B cell (primary cell): ENCODE data around the gene HS3ST2. TPM values are rescaled to one million over a fixed set of nuclear protein-coding genes. Genes with fewer than 3 reads are reported as not detected.

Experiments
- ATAC-seq: fragments of 200-7000 bp; cut with Tn5 transposase; one replicate; pipeline ENCODE4 v1.10.0; 2021; ENCODE audit warnings: low read depth, mild to moderate bottlenecking, moderate number of reproducible peaks, moderate library complexity
- CTCF ChIA-PET: fragments of 350-600 bp; sonication (Branson Sonifier 250); formaldehyde crosslinking; loops from one replicate; lab custom pipeline; 2021; ENCODE audit warnings: antibody characterized with exemption, inconsistent platforms; lab: Charles Lee
- POLR2A ChIA-PET: fragments of 350-600 bp; sonication (Branson Sonifier 250); formaldehyde crosslinking; loops from one replicate; lab custom pipeline; 2021; ENCODE audit warnings: antibody characterized with exemption; lab: Charles Lee
- DNase-seq: peaks from one replicate; pipeline ENCODE4 v3.0.0; 2013
- H2AFZ ChIP-seq: 2 replicates; pipeline ENCODE4 v1.6.1; 2012; ENCODE audit warnings: mild to moderate bottlenecking, low read depth, low read length; ENCODE audit not compliant: insufficient read depth, poor library complexity, severe bottlenecking
- H3K27ac ChIP-seq, 2 donors: 1 replicate in 1 of 2; 2 replicates in 1 of 2; pipeline ENCODE4 v1.5.1; 2012 to 2013; ENCODE audit warnings: low read length in 2 of 2, mild to moderate bottlenecking in 2 of 2, moderate library complexity in 1 of 2
- H3K27me3 ChIP-seq, 4 experiments: fragments of 200-600 bp in 1 of 4; sonication (generic) in 1 of 4; replicated peaks in 1 of 4; 1 replicate in 2 of 4; 2 replicates in 2 of 4; pipeline versions ENCODE4 v1.6.1 to v1.7.0; 2013 to 2016; ENCODE audit warnings: low read length in 3 of 4, mild to moderate bottlenecking in 2 of 4, mixed read lengths in 1 of 4, moderate library complexity in 1 of 4; ENCODE audit not compliant: insufficient read depth in 4 of 4, control insufficient read depth in 3 of 4; ENCODE audit errors: control extremely low read depth in 1 of 4
- H3K36me3 ChIP-seq, 2 experiments: replicated peaks in 1 of 2; 1 replicate in 1 of 2; 2 replicates in 1 of 2; pipeline versions ENCODE4 v1.6.1 to v1.7.1; 2013; ENCODE audit warnings: low read length in 1 of 2; ENCODE audit not compliant: insufficient read depth in 2 of 2, control insufficient read depth in 1 of 2; ENCODE audit errors: control extremely low read depth in 1 of 2, extremely low read depth in 1 of 2
- H3K4me1 ChIP-seq, 2 donors: fragments of 200-600 bp in 1 of 2; sonication (generic) in 1 of 2; 1 replicate in 1 of 2; 2 replicates in 1 of 2; pipeline versions ENCODE4 v1.5.1 to v1.6.1; 2013 to 2017; ENCODE audit warnings: low read length in 2 of 2; ENCODE audit not compliant: control insufficient read depth in 2 of 2, insufficient read depth in 2 of 2
- H3K4me2 ChIP-seq: replicated peaks from 2 replicates; pipeline ENCODE3; 2012; ENCODE audit warnings: mild to moderate bottlenecking, low read depth, low read length; ENCODE audit not compliant: poor library complexity, severe bottlenecking
- H3K4me3 ChIP-seq, 5 experiments: fragments of 200-600 bp in 1 of 5; sonication (generic) in 1 of 5; 1 replicate in 3 of 5; 2 replicates in 2 of 5; pipeline versions ENCODE4 v1.5.1 to v1.7.0; 2011 to 2016; ENCODE audit warnings: low read length in 4 of 5, mild to moderate bottlenecking in 4 of 5, low read depth in 2 of 5, control low read depth in 1 of 5, moderate library complexity in 1 of 5; ENCODE audit not compliant: insufficient read depth in 1 of 5; ENCODE audit errors: control extremely low read depth in 1 of 5, extremely low read depth in 1 of 5
- H3K79me2 ChIP-seq: fragments of 200-600 bp; sonication (generic); one replicate; pipeline ENCODE4 v1.6.0; 2016; ENCODE audit warnings: low read length; ENCODE audit not compliant: control insufficient read depth, insufficient read depth
- H3K9ac ChIP-seq: fragments of 200-600 bp; sonication (generic); 2 replicates; pipeline ENCODE4 v1.6.1; 2017; ENCODE audit warnings: mild to moderate bottlenecking, low read length, moderate library complexity
- H3K9me3 ChIP-seq, 3 donors: one replicate each; pipeline versions ENCODE4 v1.6.1 to v1.7.1; 2013; ENCODE audit warnings: low read length in 2 of 3; ENCODE audit not compliant: control insufficient read depth in 2 of 3, insufficient read depth in 1 of 3; ENCODE audit errors: control extremely low read depth in 1 of 3
- H4K20me1 ChIP-seq: 2 replicates; pipeline ENCODE4 v1.6.0; 2012; ENCODE audit warnings: mild to moderate bottlenecking, low read length; ENCODE audit not compliant: insufficient read depth, control insufficient read depth, poor library complexity, severe bottlenecking
- H3K27ac Mint-ChIP-seq: one replicate; pipeline ENCODE4 v1.8.0; 2021; ENCODE audit warnings: mixed read lengths
- H3K27me3 Mint-ChIP-seq: one replicate; pipeline ENCODE4 v1.8.0; 2021; ENCODE audit warnings: mixed read lengths
- H3K4me1 Mint-ChIP-seq: one replicate; pipeline ENCODE4 v1.8.0; 2021; ENCODE audit warnings: mixed read lengths
- H3K4me3 Mint-ChIP-seq: one replicate; pipeline ENCODE4 v1.8.0; 2021; ENCODE audit warnings: mixed read lengths
- H3K9me3 Mint-ChIP-seq: one replicate; pipeline ENCODE4 v1.8.0; 2022; ENCODE audit warnings: mixed read lengths; ENCODE audit not compliant: insufficient read depth
- CTCF ChIP-seq: fragments of 200-600 bp; IDR thresholded peaks from one replicate; pipeline ENCODE4 v1.8.0; 2022; ENCODE audit warnings: antibody characterized with exemption, mild to moderate bottlenecking
- WGBS: methylation state at CpG from one replicate; pipeline ENCODE4 v1.1.5; 2013; ENCODE audit warnings: missing lambda C conversion rate; ENCODE audit not compliant: insufficient coverage; 5-methylcytosine and 5-hydroxymethylcytosine counted together
- intact Hi-C: fragments of 100-400 bp; cut with micrococcal nuclease; formaldehyde crosslinking; loops from one replicate; pipeline ENCODE4 v1.10.0; 2022
- polyA plus RNA-seq: library from polyadenylated mRNA; depleted of rRNA; stranded (reverse); fragments of >200 nt; gene quantifications from 2 replicates; pipeline ENCODE4 v1.2.3, GENCODE V29; 2012
- total RNA-seq, 2 donors: library from RNA; stranded (reverse); fragments of 120-200 nt in 1 of 2; gene quantifications; 1 replicate in 1 of 2; 2 replicates in 1 of 2; pipeline versions ENCODE4 v1.2.3 to v1.2.4, GENCODE V29; 2013 to 2022

The HS3ST2 gene
- total and polyA plus RNA-seq, 2 donors (not counting 1 experiment from before 2014, with no cell fraction given): not detected

GRCh38 chr16:22948058-22948602, 134.2 kb downstream of the HS3ST2 start:
- peaks cover 31% of the 10 kb centered on the region for H3K27me3 Mint-ChIP-seq
- peak overlapping the region; percentile 20 for H3K4me3 Mint-ChIP-seq
- POLR2A ChIA-PET: no interaction called here

More at GRCh38 chr16:22948058-22948602, 134.2 kb downstream of the HS3ST2 start:
- H3K27ac Mint-ChIP-seq: no peak overlapping the region
- Histone ChIP-seq H2AFZ (peak overlapping the region; percentile 69), H3K4me3 (peak overlapping the region in 4 of 5 experiments; percentile 24 to 59 (median 41)), H3K9ac (peak overlapping the region; percentile 56), H3K79me2 (no peaks in the 10 kb centered on the region), H3K27ac (no peak overlapping the region), H3K4me2 (peak overlapping the region; percentile 76), H3K27me3 (peaks cover 0 to 31% (median 11%) of the 10 kb centered on the region in 4 experiments), H3K9me3 (peaks cover 0 to 1% (median 0%) of the 10 kb centered on the region in 3 donors), H3K36me3 (no peaks in the 10 kb centered on the region), H4K20me1 (no peaks in the 10 kb centered on the region), H3K4me1 (peaks cover 10 to 14% of the 10 kb centered on the region in 2 donors)
- CTCF ChIA-PET: interaction anchor here (0.6 to 1.6 kb wide), 4 partner anchors 1291 to 1393 kb away, joined by 3 to 5 read pairs (median 4); no protein-coding TSS in a partner anchor
- TF ChIP-seq CTCF: no peak
- peaks cover 11% of the 10 kb centered on the region for H3K4me1 Mint-ChIP-seq
- H3K9me3 Mint-ChIP-seq: no peaks in the 10 kb centered on the region
- 18% methylated on average over 33 of the region's 33 CpGs for WGBS
- DNase-seq: peak; percentile 36
- ATAC-seq: no peak
- intact Hi-C loops: loop anchor here (2.0 kb wide), 1 partner anchor 1393 kb away; no protein-coding TSS in a partner anchor
